HepG2 (cell line): ENCODE results near the gene RASSF7. TPM values are rescaled to one million over a fixed set of nuclear protein-coding genes. Genes with fewer than 3 reads are reported as not detected.

Experiments
- CBX2 ChIP-seq, 2 experiments: fragments of 200-600 bp in 1 of 2; sonication (generic); formaldehyde crosslinking in 1 of 2; IDR thresholded peaks; 2 replicates each; pipeline versions ENCODE4 v1.7.0 to v1.8.1; 2018 to 2022; ENCODE audit warnings: low read depth in 2 of 2, low read length in 1 of 2, mild to moderate bottlenecking in 1 of 2, missing genetic modification reagents in 1 of 2
- CHCHD3 ChIP-seq: sonication (generic); formaldehyde crosslinking; IDR thresholded peaks from 2 replicates; pipeline ENCODE4 v1.8.0; 2022; ENCODE audit warnings: mild to moderate bottlenecking, missing genetic modification reagents, moderate library complexity
- CREB1 ChIP-seq, 2 experiments: fragments of 450-650 bp in 1 of 2; IDR thresholded peaks; 2 replicates each; pipeline ENCODE4 v1.6.1; 2016 to 2017; ENCODE audit warnings: control low read depth in 1 of 2, mild to moderate bottlenecking in 1 of 2, missing compliant biosample characterization in 1 of 2, missing genetic modification characterization in 1 of 2
- HNRNPUL1 ChIP-seq: fragments of 200-400 bp; formaldehyde crosslinking; IDR thresholded peaks from 2 replicates; pipeline ENCODE4 v1.6.1; 2017; ENCODE audit warnings: low read depth, mild to moderate bottlenecking, low read length, moderate library complexity
- IRX3 ChIP-seq: sonication (generic); formaldehyde crosslinking; IDR thresholded peaks from 2 replicates; pipeline ENCODE4 v1.8.1; 2023; ENCODE audit warnings: mild to moderate bottlenecking, low read depth, missing genetic modification reagents, borderline replicate concordance
- SSRP1 ChIP-seq: IDR thresholded peaks from 2 replicates; pipeline ENCODE4 v1.6.1; 2016; ENCODE audit warnings: control low read depth
- ZNF232 ChIP-seq: sonication (generic); formaldehyde crosslinking; IDR thresholded peaks from 2 replicates; pipeline ENCODE4 v1.4.0; 2020; ENCODE audit warnings: missing genetic modification reagents, borderline replicate concordance
- ZNF263 ChIP-seq: sonication (generic); formaldehyde crosslinking; IDR thresholded peaks from 2 replicates; pipeline ENCODE4 v1.4.0; 2020; ENCODE audit warnings: missing genetic modification reagents
- ZNF563 ChIP-seq: sonication (generic); formaldehyde crosslinking; IDR thresholded peaks from 2 replicates; pipeline ENCODE4 v1.8.0; 2022; ENCODE audit warnings: mild to moderate bottlenecking, moderate library complexity, missing genetic modification reagents
- ZNF607 ChIP-seq: sonication (generic); formaldehyde crosslinking; IDR thresholded peaks from 2 replicates; pipeline ENCODE4 v1.5.1; 2020; ENCODE audit warnings: missing genetic modification reagents, mild to moderate bottlenecking, borderline replicate concordance
- ZNF747 ChIP-seq: sonication (generic); formaldehyde crosslinking; IDR thresholded peaks from 2 replicates; pipeline ENCODE4 v1.8.1; 2023; ENCODE audit warnings: missing genetic modification reagents, mild to moderate bottlenecking, borderline replicate concordance
- ZNF775 ChIP-seq: sonication (generic); formaldehyde crosslinking; IDR thresholded peaks from 2 replicates; pipeline ENCODE4 v1.4.0; 2020; ENCODE audit warnings: missing genetic modification reagents, mild to moderate bottlenecking, moderate library complexity, borderline replicate concordance
- ZNF83 ChIP-seq: sonication (generic); formaldehyde crosslinking; IDR thresholded peaks from 2 replicates; pipeline ENCODE4 v1.4.0; 2020; ENCODE audit warnings: missing genetic modification reagents, mild to moderate bottlenecking, borderline replicate concordance
- polyA plus RNA-seq, 8 experiments: library from polyadenylated mRNA; depleted of rRNA in 3 of 8; stranded (reverse) in 7 of 8; unstranded in 1 of 8; fragments of >200 nt; fragmentation: Illumina TruSeq in 4 of 8; extraction: Trizol in 4 of 8; gene quantifications; 2 replicates each; pipeline versions ENCODE4 v1.2.1 to v1.2.3, GENCODE V29; 2011 to 2016; ENCODE audit warnings: low read depth in 4 of 8, missing spikeins in 1 of 8, mixed read lengths in 1 of 8; ENCODE audit not compliant: insufficient read depth in 1 of 8
- total RNA-seq, 5 experiments: library from RNA; depleted of rRNA; stranded (reverse); fragments of >200 nt; fragmentation: Illumina TruSeq; extraction: Trizol; gene quantifications; 2 replicates each; pipeline ENCODE4 v1.2.3, GENCODE V29; 2016; ENCODE audit warnings: low read depth in 1 of 5
- TF ChIP-seq, protein P1 (sequence below): sonication (generic); formaldehyde crosslinking; IDR thresholded peaks from 2 replicates; pipeline ENCODE4 v1.8.0; 2022; ENCODE audit warnings: mild to moderate bottlenecking, missing genetic modification reagents, moderate library complexity
- TF ChIP-seq, protein P2 (sequence below): sonication (generic); formaldehyde crosslinking; IDR thresholded peaks from 2 replicates; pipeline ENCODE4 v1.4.0; 2020; ENCODE audit warnings: missing genetic modification reagents
- TF ChIP-seq, protein P3 (sequence below): sonication (generic); formaldehyde crosslinking; IDR thresholded peaks from 2 replicates; pipeline ENCODE4 v1.4.0; 2020; ENCODE audit warnings: mild to moderate bottlenecking, missing genetic modification reagents

Gene RASSF7
- total and polyA plus RNA-seq, 2 of the 13 experiments (the other 11 are each of a cell fraction or from before 2014, with no cell fraction given) = 20.2 to 28.6 TPM

DNA sequence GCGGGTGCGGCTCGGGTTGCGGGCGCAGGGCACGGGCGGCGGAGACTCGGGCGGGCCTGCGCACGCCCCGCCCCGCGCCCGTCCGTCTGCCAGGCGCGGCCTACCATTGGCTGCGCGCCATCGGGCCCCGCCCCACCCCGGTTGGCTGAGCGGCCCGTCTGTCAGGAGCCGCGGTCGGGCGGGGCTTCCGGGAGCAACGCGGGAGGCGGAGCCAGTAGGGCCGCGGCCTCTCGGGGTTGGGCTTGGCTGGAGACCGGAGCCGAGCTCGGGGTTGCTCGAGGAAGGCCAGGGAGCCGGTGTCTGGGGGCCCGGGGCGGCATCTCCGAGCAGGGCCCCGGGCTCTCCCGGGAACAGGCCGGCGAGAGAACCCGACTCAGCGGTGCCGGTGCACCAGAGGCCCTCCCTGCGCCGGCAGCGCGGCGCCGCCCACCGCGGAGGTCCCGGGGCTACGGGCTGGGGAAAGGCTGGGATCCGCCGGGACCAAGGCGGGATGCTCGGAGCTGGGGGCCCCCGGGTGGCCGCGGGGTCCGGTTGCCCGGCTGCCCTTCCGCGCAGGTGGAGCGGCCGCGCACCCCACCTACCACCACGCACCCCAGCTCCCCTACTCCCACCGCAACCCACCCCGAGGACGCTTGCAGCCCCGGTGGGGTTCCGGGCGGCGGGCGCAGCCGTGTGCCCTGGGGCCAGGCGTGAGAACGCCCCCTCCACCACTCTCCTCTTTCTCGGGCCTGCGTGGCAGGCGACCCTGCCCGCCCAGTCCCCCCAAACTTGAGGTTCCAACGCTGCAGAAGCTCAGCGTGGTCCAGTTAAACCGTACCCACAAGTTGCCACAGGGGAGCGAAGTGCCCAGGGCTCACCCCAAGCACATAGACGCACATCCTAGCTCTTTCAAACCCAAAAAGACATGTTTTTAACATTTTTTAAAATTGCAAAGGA lies 25.0 kb upstream of the RASSF7 start, which contains the start of gene HRAS (continued):
- TF ChIP-seq ZNF83 (CRISPR knock-in tag) = peak; percentile 82; the same call in 1 of the 2 replicates
- TF ChIP-seq ZNF775 (CRISPR knock-in tag) = no peak
- TF ChIP-seq, protein P1, sequence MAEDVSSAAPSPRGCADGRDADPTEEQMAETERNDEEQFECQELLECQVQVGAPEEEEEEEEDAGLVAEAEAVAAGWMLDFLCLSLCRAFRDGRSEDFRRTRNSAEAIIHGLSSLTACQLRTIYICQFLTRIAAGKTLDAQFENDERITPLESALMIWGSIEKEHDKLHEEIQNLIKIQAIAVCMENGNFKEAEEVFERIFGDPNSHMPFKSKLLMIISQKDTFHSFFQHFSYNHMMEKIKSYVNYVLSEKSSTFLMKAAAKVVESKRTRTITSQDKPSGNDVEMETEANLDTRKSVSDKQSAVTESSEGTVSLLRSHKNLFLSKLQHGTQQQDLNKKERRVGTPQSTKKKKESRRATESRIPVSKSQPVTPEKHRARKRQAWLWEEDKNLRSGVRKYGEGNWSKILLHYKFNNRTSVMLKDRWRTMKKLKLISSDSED (CRISPR knock-in tag) = no peak
- no peak for TF ChIP-seq CBX2 (IDR thresholded peaks at IDR 0.05; ENCODE audit: low read depth, low read length)
- TF ChIP-seq CBX2 (CRISPR knock-in tag; IDR thresholded peaks at IDR 0.05; ENCODE audit: low read depth) = no peak
- no peak for TF ChIP-seq IRX3 (CRISPR knock-in tag)
- TF ChIP-seq HNRNPUL1 = no peak; the same call in 1 of the 2 replicates
- TF ChIP-seq CREB1 (IDR thresholded peaks at IDR 0.05) = peak; percentile 29; the same call in 1 of the 2 replicates
- TF ChIP-seq CREB1 (CRISPR knock-in tag; IDR thresholded peaks at IDR 0.05) = no peak
- TF ChIP-seq, protein P2, sequence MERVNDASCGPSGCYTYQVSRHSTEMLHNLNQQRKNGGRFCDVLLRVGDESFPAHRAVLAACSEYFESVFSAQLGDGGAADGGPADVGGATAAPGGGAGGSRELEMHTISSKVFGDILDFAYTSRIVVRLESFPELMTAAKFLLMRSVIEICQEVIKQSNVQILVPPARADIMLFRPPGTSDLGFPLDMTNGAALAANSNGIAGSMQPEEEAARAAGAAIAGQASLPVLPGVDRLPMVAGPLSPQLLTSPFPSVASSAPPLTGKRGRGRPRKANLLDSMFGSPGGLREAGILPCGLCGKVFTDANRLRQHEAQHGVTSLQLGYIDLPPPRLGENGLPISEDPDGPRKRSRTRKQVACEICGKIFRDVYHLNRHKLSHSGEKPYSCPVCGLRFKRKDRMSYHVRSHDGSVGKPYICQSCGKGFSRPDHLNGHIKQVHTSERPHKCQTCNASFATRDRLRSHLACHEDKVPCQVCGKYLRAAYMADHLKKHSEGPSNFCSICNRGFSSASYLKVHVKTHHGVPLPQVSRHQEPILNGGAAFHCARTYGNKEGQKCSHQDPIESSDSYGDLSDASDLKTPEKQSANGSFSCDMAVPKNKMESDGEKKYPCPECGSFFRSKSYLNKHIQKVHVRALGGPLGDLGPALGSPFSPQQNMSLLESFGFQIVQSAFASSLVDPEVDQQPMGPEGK (CRISPR knock-in tag) = peak; percentile 57
- no peak for TF ChIP-seq SSRP1 (CRISPR knock-in tag)
- TF ChIP-seq ZNF747 (CRISPR knock-in tag) = 0 out of 2 replicates have a peak, but pooled peaks have one; percentile 32
- TF ChIP-seq ZNF607 = peak; percentile 40; the same call in 1 of the 2 replicates
- TF ChIP-seq, protein P3, sequence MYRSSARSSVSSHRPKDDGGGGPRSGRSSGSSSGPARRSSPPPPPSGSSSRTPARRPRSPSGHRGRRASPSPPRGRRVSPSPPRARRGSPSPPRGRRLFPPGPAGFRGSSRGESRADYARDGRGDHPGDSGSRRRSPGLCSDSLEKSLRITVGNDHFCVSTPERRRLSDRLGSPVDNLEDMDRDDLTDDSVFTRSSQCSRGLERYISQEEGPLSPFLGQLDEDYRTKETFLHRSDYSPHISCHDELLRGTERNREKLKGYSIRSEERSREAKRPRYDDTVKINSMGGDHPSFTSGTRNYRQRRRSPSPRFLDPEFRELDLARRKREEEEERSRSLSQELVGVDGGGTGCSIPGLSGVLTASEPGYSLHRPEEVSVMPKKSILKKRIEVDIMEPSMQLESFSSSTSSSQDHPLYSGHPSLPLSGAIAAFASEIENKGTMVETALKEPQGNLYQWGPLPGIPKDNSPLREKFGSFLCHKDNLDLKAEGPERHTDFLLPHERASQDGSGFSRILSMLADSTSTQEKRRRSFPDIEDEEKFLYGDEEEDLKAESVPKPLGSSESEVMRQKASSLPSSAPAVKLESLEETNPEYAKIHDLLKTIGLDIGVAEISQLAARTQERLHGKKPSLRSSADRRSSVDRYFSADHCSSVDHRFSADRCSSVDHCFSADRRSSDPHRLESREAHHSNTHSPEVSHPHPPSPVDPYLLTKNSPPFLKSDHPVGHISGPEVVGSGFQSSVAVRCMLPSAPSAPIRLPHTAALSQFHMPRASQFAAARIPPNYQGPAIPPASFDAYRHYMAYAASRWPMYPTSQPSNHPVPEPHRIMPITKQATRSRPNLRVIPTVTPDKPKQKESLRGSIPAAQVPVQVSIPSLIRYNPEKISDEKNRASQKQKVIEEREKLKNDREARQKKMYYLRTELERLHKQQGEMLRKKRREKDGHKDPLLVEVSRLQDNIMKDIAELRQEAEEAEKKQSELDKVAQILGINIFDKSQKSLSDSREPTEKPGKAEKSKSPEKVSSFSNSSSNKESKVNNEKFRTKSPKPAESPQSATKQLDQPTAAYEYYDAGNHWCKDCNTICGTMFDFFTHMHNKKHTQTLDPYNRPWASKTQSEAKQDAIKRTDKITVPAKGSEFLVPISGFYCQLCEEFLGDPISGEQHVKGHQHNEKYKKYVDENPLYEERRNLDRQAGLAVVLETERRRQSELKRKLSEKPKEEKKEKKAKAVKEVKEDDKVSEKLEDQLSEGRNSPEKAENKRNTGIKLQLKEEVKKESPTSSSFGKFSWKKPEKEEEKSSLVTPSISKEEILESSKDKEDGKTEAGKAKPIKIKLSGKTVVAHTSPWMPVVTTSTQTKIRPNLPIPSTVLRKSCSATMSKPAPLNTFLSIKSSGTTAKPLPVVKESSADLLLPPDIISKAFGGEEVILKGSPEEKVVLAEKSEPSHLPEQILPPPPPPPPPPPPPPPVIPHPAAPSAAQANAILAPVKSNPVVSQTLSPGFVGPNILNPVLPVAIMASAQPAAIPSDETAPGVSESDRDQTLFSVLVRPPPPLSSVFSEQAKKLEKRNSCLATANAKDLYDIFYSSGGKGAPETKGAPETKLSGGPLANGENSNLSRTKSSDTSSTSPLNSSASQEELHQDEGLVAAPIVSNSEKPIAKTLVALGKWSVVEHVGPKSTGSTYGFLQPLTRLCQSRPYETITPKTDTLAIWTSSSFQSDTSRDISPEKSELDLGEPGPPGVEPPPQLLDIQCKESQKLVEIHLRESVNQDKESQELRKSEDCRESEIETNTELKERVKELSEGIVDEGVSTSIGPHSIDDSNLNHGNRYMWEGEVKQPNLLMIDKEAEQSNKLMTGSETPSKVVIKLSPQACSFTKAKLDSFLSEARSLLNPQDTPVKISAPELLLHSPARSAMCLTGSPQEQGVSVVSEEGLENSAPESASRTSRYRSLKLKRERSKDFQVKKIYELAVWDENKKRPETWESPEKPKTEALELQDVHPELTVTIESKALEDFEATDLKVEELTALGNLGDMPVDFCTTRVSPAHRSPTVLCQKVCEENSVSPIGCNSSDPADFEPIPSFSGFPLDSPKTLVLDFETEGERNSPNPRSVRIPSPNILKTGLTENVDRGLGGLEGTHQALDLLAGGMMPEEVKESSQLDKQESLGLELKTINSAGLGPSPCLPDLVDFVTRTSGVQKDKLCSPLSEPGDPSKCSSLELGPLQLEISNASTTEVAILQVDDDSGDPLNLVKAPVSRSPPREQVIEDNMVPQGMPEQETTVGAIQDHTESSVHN (CRISPR knock-in tag) = no peak
- no peak for TF ChIP-seq CHCHD3 (CRISPR knock-in tag)
- 0 out of 2 replicates have a peak, but pooled peaks have one; percentile 42 for TF ChIP-seq ZNF232 (CRISPR knock-in tag)
- TF ChIP-seq ZNF563 (CRISPR knock-in tag) = peak; percentile 85
- no peak for TF ChIP-seq ZNF263 (CRISPR knock-in tag)
